Endothelial cell (in vitro differentiated cells): ENCODE measurements around the gene MACF1. TPM values are rescaled to one million over a fixed set of nuclear protein-coding genes. Genes with fewer than 3 reads are reported as not detected.
A peak's percentile ranks its signal among the peaks of the same experiment; 100 is the strongest.

Experiments
- DNase-seq: peaks from one replicate; pipeline ENCODE4 v3.0.0; 2021; ENCODE audit warnings: low spot score
- H3K27ac Mint-ChIP-seq: one replicate; pipeline ENCODE4 v1.8.0; 2021; ENCODE audit warnings: mixed read lengths, inconsistent platforms; ENCODE audit not compliant: unreplicated experiment
- H3K27me3 Mint-ChIP-seq: one replicate; pipeline ENCODE4 v1.8.0; 2021; ENCODE audit warnings: mild to moderate bottlenecking, moderate library complexity, mixed read lengths, inconsistent platforms; ENCODE audit not compliant: unreplicated experiment
- H3K36me3 Mint-ChIP-seq: one replicate; pipeline ENCODE4 v1.8.0; 2021; ENCODE audit warnings: mild to moderate bottlenecking, low read depth, mixed read lengths, inconsistent platforms; ENCODE audit not compliant: unreplicated experiment
- H3K4me1 Mint-ChIP-seq: one replicate; pipeline ENCODE4 v1.8.0; 2021; ENCODE audit warnings: mild to moderate bottlenecking, mixed read lengths, inconsistent platforms; ENCODE audit not compliant: unreplicated experiment
- H3K4me3 Mint-ChIP-seq: one replicate; pipeline ENCODE4 v1.8.0; 2021; ENCODE audit warnings: mild to moderate bottlenecking, mixed read lengths, inconsistent platforms; ENCODE audit not compliant: unreplicated experiment
- H3K9me3 Mint-ChIP-seq: one replicate; pipeline ENCODE4 v1.8.0; 2021; ENCODE audit warnings: mixed read lengths, inconsistent platforms; ENCODE audit not compliant: unreplicated experiment
- CTCF ChIP-seq: fragments of 200-600 bp; sonication (generic); IDR thresholded peaks from one replicate; pipeline ENCODE4 v1.5.0; 2021; ENCODE audit warnings: antibody characterized with exemption; ENCODE audit not compliant: unreplicated experiment
- total RNA-seq: library from RNA; stranded (reverse); fragmentation: NEBNext Ultra II Directional; extraction: Animal tissue kit (Norgen Biotek cat#: 25700); gene quantifications from one replicate; pipeline ENCODE4 v1.2.1, GENCODE V29; 2021; ENCODE audit not compliant: unreplicated experiment

Gene MACF1
- total RNA-seq, 1 donor from 2014 or later = 511 TPM

GRCh38 chr1:39224295-39224829, 19.9 kb downstream of the MACF1 start:
- Mint-ChIP-seq H3K4me1 (peaks cover 13% of the 10 kb centered on the region), H3K4me3 (no peak overlapping the region), H3K27ac (peak overlapping the region; percentile 1), H3K36me3 (peaks cover 7% of the 10 kb centered on the region), H3K27me3 (peaks cover 2% of the 10 kb centered on the region), H3K9me3 (no peaks in the 10 kb centered on the region)
- no peak for DNase-seq
- no peak for TF ChIP-seq CTCF

DNA sequence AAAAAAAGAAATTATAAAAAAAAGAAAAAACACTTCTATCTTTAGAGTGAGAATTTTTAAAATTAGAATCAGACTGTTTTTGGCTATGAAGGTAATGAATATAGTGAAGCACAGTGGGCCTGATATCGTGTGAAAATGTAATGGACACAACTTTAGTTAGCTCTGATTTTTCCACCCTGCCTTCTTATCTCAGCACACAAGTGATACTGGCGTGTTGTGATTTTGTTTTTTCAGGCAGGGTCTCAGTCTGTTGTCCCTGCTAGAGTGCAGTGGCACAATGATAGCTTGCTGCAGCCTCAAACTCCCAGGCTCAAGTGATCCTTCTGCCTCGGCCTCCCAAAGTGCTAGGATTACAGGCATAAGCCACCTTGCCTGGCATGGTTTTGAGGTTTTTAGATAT, 22.3 kb downstream of the MACF1 start:
- TF ChIP-seq CTCF = no peak
- Mint-ChIP-seq H3K4me1 (peaks cover 17% of the 10 kb centered on the region), H3K36me3 (peaks cover 7% of the 10 kb centered on the region), H3K4me3 (no peak overlapping the region), H3K27ac (no peak overlapping the region), H3K9me3 (no peaks in the 10 kb centered on the region), H3K27me3 (peaks cover 3% of the 10 kb centered on the region)
- DNase-seq = no peak

- Mint-ChIP-seq H3K4me3 (no peak overlapping the region), H3K36me3 (peaks cover 7% of the 10 kb centered on the region), H3K4me1 (peaks cover 17% of the 10 kb centered on the region), H3K9me3 (no peaks in the 10 kb centered on the region), H3K27me3 (peaks cover 3% of the 10 kb centered on the region), H3K27ac (no peak overlapping the region)
- no peak for TF ChIP-seq CTCF
- DNase-seq = no peak
Observed at GRCh38 chr1:39228252-39228651, 23.8 kb downstream of the MACF1 start.

DNA sequence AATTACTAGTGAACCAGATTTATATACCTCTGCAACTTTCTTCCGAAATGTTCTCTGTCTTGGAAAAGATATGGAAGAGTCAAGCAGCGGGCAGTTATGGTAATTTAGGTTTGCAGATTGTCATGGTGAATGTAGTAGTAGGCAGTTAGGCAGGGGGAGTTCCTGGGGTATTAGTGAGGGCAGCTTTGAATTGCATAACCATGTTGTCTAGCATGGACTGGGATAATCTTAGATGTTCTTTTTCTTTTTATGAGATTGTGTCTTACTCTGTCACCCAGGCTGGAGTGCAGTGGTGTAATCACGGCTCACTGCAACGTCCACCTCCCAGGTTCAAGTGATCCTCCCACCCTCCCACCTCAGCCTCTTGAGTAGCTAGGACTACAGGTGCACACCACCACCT, 25.0 kb downstream of the MACF1 start:
- peaks cover 4% of the 10 kb centered on the region for H3K27me3 Mint-ChIP-seq
- no peak overlapping the region for H3K27ac Mint-ChIP-seq

More for the DNA sequence above, 25.0 kb downstream of the MACF1 start:
- H3K4me3 Mint-ChIP-seq = no peak overlapping the region
- H3K9me3 Mint-ChIP-seq = no peaks in the 10 kb centered on the region
- H3K4me1 Mint-ChIP-seq = peaks cover 17% of the 10 kb centered on the region
- TF ChIP-seq CTCF = no peak
- peaks cover 11% of the 10 kb centered on the region for H3K36me3 Mint-ChIP-seq
- no peak for DNase-seq
